GM21529 (cell line): ENCODE measurements around the gene ZNF396.
A peak's percentile ranks its signal among the peaks of the same experiment; 100 is the strongest.

Source experiments
- ATAC-seq: cut with Tn5 transposase; IDR thresholded peaks from one replicate; pipeline ENCODE4 v1.9.1; 2021; ENCODE audit not compliant: unreplicated experiment

The ZNF396 gene

DNA sequence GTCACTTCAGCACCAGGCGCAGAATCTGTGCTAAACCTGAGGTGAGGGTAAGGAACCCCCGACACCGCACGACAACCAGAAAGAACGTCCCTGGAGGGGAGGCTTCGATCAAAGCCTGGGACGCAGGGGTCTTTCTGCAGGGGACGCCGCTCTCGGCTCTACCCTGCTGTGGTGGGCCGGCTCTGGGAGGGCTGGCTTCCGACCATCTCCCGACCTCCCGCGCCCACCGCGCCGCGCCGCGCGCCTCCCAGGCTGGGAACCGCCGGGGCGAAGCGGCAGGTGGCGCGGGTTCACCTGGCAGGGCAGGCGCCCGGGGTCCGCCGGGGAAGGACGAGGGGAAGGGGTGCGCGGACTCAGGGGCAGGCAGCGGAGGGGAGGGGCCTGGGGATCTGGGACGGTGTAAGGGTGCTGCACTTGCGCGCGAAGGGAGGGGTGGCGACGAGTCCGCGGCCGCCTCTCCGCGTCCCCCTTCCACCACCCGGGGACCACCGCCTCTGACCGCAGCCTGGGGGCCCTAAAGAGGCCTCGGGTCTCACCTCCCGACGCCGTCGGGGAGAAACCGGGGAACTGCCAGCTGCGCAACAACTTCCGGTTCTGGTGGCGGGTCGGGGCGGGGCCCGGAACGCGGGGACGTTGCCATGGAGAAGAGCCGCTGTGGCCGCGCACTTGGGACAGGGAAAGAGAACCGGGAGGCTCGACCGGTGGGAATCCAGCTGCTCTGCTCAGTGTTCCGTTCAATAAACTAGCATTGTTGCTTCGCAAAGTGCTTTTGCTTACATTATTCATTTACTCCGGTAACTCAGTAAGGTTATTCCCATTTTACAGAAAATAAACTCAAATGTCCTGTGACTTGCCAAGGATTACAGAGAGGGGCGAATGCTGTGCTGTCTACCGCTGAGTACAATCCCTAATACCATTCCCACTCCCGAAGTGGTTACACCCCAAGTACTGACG lies at the start of gene ZNF396:
TSS of gene ZNF396 (minus strand) at position 596 of the 954 bp plus-strand sequence. CDS start 3,045 bp downstream, outside the sequence.
- peak; percentile 88 for ATAC-seq

DNA sequence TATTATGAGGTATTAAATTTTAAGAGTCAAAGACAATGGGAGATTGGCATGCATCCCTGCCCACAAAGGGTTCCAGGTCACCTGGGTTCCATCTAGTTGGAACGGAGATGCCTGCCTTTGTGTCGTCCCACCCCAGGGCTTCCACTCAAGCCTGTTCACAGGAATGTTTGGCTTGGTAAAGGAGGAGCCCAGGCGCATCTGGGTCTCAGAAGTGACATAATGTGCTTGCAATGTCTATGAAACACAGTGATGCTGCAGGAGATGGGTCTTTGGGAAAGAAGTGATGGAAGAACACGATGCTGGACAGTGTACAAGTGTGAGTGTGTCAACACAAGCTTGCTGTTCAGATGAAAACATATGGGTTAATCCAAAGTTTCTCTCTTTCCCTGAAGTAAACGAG lies 49.6 kb upstream of the ZNF396 start:
- no peak for ATAC-seq

DNA sequence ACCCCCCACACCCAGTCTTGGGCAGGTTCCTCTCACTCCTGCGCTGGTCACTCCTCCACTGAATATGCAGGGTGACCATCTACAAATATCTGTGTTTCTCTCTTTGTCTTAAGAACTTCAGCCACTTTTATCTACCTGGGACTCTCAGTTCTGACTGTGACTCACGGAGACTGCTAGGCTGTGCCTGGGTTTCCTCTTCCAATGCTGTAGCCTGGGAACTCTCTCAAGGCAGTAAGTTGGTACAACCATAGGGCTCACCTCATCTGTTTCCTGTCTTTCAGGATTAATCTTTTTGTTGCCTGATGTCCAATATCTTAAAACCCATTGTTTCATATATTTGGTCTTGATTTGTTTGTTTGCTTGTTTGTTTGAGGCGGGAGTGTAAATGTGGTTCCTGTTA lies 47.2 kb upstream of the ZNF396 start:
- no peak for ATAC-seq

DNA sequence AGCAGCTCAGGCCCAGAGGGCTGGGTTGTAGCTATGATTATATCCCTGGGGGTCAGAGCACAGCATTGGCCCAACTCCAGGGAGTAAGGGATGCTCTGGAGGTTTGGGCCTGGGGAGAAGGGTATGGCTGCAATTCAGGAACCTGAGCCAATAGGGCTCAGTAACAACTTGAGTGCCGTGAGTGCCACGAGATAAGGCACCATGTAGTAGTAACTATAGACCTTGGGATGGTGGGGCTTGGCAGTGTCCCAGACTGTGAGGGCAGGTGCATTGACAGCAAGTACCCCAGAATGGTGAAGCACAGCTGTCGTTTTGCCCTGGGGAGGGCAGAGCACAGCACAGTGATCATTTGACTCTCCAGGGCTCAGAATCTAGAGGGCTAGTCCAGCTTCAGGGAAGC lies 45.1 kb upstream of the ZNF396 start:
- ATAC-seq, result no peak

DNA sequence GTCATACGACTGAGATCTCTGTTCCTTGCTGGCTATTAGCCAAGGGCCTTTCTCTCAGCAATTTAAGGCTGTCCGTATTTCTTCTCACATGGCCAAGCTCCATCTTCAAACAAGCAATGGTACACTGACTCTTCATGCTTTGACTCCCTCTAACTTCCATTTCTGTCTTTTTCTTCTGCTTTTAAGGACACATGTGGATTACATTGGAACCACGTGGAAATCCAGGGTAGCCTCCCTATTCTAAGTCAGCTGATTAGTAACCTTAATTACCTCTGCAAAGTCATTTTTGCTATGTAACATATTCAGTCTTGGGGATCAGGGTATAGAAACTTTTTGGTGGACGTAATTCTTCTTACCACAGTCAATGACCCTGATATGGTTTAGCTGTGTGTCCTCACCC lies 41.5 kb upstream of the ZNF396 start:
- no peak for ATAC-seq

DNA sequence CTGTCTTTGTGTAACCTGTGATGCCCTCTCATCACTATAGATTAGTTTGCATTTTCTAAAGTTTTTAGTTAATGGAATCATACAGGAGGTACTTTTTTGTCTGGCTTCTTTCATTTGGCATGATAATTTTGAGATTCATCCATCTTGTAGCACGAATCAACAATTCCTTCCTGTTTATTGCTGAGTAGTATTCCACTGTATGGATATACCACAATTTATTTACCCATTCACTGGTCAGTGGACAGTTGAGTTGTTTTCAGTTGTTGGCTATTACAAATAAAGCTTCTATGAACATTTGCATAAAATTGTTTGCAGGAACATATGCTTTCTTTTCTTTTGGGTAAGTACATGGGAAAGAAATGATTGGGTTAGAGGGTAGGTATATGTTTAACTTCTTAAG lies 40.1 kb upstream of the ZNF396 start:
- ATAC-seq, result no peak

DNA sequence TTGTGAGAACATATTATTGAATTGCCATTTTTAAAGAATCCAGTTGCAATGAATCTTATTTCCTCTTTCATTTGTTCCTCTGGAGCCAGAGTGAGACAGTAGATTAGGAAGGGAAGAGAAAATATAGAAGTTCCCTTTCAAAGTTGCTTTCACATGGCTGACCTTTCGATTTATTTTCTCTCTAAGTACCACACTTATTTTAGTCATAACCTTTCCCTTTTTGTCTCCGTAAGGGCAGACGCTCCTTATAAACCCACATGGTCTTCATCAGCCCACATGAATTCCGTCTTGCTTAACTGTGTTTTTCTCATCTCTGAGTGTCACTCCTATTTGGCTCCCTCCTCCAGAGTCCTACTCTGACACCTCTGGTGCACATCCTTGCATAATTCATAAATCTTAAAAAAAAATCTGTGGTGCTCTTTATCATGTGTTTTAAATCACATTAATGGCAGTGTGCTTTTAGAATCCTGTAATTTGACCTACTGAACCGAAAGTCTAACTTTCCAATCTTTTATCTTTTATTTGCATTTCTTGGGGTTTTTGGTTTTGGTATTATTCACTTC lies 38.5 kb upstream of the ZNF396 start:
- ATAC-seq, result peak; percentile 45

DNA sequence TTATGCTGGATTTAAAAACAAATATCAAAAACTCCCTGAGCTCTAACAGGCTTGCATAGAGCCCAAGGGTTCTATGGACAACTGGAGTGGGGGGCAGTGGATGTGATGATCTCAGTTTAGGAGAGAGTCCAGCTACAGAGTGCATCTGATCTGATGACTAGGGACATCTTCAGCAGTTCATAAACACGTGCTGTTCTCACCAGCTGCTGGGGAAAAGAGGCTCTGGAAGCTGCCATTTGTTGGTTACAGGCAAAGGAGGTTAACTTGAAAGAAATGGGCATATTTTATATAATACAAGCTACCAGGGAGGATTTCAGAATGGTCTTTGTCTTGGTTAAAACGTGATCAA lies 36.0 kb upstream of the ZNF396 start:
- no peak for ATAC-seq

DNA sequence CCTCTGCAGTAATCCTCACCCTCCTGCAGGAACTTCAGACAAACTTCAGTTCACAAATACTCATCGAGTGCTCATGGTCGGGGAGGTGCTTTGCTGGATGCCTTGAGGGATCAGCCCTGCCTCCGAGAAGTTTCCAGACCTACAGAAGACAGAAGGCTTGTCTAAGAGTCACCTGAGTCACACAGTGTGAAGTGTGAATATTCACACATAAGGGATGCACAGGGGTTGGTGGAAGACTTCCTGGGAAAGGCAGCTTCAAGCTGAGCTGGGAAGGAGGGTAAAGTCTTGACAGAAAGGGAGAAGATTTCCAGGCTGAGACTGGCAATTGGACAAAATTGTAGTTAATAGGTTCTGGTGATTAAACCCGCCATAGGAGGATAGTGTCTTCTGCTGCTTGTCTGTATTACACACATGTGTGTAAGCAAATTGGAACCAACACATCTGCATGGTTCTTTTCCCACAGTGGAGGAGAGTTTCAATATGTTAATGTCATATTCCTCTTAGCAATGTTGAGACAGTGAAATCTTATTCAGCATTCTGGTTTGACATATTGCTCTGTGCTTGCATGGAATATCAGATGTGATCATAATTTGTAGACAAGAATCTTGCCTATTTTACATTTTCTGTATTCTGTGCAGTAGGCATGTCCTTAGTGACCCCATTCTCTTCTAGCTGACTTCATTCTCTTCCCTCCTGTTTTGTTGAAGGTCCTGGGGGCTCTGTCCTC lies 34.7 kb upstream of the ZNF396 start:
- ATAC-seq, result no peak

DNA sequence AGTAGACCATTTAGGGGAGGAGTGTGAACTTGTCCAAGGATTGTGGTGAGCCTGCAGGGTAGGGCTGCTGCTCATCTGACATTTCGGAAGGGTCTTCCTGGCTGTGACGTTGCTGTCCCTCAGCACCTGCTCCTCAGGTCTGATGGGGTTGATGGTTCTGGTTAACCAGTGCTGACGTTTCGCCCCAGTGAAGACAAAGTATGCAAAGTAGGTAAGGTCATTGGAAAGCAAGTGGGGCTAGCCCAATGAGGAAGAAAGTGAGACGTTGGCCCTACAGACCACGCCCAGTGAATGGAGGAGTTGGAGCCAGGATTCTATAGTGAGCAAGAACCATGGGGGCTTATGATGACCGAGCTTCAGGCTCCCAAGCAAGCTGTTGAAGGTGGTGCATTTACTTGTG lies 33.4 kb upstream of the ZNF396 start:
- ATAC-seq, result peak; percentile 58

DNA sequence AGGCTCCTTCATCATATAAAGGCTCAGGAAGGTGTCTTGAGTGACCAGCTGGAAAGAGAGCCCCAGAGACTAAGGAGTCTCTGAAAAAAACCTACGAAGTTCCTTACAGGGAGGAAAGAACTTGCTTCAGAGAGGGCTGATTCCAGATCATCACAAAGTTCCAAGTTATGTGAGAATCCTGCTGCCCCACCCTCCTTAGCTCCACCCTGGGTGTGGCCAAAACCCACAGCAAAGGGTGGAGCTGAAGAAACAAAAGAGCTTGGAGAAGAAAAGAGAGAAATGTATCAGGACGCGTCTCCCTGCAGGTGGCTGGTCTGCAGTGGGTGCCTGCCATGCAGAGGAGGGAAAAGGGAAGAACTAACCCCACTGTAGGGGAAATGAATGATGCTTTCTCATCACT lies 32.8 kb upstream of the ZNF396 start:
- ATAC-seq, result no peak

DNA sequence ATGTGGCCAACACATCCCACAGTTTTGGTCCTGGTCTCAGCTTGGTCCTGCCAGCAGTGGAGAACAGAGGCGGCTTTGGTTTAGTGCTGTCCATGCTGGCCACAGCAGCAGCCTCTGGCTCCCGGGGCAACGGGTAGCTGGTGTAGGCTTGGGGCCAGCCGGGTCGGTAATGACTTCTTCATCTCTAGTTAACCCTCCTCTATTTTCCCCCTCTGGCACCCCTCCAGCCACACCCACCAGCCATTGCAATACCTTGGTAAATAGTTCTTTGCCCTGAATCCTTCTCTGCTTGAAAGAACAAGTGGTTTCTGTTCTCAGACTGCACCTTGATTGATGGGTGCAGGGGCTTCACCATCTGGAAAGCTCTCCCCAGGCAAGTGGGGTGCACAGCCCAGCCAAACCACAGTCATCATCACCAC lies 31.7 kb upstream of the ZNF396 start:
- no peak for ATAC-seq

DNA sequence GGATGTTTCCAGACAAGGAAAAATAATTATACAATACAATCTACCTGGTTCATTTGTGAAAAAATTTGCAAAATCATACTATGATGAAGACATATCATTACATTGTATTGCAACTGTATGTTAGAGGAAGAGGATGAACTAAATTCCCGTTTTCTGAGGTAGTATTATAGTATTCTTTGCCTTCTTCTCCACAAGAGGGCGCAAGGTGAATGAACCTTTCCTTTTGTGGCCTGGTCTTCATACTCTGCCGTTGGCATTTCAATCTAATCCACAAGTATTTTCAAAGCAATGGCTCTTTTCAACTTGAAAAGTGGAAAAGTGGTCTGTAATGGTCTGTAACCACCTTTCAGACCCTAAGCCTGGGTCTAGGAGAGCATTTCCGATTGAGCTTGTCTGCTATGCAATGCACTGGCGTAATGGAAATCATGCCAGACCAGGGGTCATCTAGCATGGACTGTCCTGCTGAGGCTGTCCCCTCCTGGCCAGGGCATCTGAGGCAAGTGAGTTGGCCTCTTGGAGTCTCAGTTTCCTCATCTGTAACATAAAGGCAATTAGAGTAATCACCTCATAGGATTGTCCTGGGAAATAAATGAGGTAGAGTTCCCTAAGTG lies 30.8 kb upstream of the ZNF396 start:
- peak; percentile 55 for ATAC-seq

DNA sequence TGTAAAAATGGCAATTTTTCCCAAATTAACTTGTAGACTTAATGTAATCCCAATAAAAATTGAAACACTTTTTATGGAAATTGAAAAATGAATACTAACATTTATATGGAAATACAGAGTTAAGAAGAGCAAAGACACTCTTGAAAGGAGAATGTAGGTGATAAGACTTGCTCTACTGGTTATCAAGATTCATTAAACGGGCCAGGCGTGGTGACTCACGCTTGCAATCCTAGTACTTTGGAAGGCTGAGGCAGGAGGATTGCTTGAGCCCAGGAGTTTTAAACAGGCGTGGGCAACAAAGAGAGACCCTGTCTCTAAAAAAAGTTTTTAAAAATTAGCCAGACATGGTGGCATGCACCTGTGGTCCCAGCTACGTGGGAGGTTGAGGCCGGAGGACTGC lies 29.5 kb upstream of the ZNF396 start:
- ATAC-seq, result no peak

DNA sequence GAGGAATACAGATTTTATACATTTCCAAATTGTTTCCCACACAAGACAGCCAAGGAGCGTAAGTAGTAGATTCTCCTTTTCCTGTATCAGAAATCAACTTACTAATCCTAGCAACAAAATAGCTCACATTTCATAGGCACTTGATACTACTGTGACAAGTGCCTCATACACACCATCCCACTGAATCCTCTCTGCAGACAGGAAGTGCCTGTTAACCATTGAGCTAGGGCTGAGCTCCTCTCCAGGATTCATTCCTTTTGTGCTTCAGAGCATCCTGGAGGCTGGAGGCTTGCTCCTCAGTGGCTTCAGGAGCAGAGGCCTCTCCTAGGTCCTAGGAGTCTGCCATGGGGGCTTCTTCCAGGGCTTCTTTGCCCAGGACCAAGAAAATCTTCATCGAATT lies 20.8 kb upstream of the ZNF396 start:
- no peak for ATAC-seq

DNA sequence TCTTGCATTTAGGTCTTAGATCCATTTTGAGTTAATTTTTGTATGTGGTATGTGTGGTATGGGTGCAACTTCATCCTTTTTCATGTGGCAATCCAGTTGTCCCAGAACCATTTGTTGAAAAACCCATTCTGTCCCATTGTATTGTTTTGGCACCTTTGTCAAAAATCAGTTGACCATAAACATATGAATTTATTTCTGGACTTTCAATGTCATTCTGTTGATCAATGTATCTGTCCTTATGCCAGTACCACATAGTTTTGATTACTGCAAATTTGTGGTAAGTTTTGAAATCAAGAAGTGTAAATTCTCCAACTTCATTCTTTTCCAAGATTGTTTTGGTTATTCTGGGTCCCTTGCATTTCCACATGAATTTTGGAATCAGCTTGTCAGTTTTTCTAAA lies 16.6 kb upstream of the ZNF396 start:
- no peak for ATAC-seq

DNA sequence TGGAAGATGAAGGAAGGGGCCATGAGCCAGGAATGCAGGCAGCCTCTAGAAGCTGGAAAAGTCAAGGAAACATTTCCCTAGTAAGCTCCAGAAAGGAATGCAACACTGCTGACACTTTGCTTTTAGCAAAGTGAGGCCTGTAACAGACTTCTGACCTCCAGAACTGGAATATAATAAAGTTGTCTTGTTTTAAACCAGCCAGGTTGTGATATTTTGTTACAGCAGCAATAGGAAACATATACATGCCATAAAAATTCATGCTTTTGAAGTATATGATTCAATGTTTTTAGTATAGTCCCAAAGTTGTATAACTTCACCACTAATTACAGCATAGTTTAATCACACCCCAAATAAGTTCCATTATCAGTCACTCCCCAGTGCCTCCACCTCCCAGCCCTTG lies 15.2 kb upstream of the ZNF396 start:
- ATAC-seq, result no peak

DNA sequence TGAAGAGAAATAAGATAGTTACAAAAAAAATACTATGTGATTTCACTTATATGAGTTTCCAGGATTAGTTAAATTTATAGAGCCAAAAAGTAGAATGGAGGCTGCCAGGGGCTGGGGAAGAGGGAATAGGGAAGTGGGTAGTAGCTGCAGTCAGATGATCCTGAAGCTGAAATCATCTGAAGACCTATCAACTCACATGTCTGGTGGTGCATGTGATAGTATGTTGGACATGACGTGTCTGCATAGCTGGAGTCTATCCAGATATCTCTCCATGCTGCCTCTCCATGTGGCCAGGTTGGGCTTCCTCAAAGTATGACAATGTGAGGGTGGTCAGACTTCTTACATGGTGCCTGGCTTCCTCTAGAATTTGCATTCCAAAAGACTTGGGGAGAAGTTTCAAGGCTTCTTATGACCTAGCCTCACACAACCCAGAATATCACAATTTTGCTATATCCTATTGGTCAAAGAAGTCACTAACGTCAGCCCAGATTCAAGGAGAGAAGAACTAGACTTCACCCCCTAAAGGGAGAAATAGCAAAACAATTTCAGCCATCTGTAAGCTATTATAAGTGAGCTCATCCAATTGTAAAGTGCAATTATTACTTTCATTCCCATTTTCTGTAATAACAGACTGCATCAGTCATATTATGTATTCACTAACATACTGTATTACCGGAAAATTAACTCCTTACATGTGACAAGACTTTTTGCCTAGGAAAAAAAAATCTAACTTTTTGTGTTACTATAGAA lies 14.0 kb upstream of the ZNF396 start:
- no peak for ATAC-seq

DNA sequence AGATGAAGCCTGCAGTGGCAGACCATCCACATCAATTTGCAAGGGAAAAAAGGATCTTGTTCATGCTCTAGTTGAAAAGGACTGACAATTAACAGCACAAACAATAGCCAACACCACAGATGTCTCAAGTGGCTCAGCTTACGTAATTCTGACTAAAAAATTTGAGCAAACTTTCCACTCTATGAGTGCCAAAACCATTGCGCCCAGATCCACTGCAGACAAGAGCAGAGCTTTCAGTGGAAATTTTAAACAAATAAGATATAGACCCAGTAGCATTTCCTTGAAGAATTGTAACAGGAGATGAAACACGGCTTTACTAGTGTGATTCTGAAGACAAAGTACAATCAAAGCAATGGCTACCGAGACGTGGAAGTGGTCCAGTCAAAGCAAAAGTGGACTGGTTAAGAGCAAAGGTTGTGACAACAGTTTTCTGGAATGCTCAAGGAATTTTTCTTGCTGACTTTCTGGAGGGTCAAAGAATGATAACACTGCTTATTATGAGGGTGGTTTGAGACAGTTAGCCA lies 12.0 kb upstream of the ZNF396 start:
- ATAC-seq, result no peak

DNA sequence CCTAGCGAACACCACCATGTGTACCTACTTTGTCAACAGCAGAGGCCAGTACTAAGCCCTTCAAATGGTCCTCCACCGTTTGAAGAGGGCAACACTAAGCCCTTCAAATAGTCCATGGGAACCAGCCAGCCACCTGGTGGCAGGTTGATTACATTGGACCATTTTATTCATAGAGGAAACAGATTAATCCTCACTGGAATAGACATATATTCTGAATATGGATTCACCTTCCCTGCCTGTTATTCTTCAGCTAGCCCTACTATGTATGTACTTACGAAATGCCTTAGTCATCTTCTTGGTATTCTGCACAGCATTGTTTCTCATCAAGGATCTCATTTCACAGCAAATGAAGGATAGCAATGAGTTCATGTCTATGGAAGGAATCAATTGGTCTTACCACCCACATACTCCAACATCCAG lies 10.0 kb upstream of the ZNF396 start:
- peak; percentile 30 for ATAC-seq
